Ovary (tissue), 3 donors: Measurements from ENCODE around the gene TTC39B.

Source experiments
- EP300 ChIP-seq: sonication (generic); formaldehyde crosslinking; IDR thresholded peaks from one replicate; pipeline ENCODE4 v1.6.1; 2017; ENCODE audit warnings: antibody characterized with exemption
- TF ChIP-seq, protein P1 (sequence below), 3 donors: fragments of 450-650 bp in 2 of 3; fragments of 200-600 bp in 1 of 3; IDR thresholded peaks; one replicate each; pipeline versions ENCODE4 v1.5.1 to v1.8.0; 2016 to 2022; ENCODE audit warnings: antibody characterized with exemption in 3 of 3, mild to moderate bottlenecking in 1 of 3
- donor health status: DM: no; HTN: no; CAD: no.

DNA sequence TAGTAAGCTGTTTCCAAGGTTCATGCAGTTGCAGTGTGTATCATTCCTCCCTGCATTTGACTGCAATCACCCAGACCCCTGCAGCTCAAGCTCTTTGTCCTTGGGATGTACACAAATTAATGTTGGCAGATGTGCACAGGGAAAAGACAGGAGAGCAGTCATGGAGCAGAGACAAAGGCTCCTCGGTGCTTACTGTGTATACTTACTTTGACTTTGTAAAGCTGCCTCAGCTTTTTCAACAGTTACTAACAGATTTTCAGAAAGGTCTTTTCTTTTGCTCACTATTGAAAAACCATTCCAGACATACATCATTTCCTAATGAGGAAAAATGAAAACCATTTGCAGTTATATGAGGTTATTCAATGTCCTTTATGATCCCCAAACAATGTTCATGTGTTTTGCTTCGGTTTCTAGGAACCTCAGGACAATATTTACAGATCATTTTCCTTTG lies 124.9 kb downstream of the TTC39B start:
- TF ChIP-seq, protein P1, sequence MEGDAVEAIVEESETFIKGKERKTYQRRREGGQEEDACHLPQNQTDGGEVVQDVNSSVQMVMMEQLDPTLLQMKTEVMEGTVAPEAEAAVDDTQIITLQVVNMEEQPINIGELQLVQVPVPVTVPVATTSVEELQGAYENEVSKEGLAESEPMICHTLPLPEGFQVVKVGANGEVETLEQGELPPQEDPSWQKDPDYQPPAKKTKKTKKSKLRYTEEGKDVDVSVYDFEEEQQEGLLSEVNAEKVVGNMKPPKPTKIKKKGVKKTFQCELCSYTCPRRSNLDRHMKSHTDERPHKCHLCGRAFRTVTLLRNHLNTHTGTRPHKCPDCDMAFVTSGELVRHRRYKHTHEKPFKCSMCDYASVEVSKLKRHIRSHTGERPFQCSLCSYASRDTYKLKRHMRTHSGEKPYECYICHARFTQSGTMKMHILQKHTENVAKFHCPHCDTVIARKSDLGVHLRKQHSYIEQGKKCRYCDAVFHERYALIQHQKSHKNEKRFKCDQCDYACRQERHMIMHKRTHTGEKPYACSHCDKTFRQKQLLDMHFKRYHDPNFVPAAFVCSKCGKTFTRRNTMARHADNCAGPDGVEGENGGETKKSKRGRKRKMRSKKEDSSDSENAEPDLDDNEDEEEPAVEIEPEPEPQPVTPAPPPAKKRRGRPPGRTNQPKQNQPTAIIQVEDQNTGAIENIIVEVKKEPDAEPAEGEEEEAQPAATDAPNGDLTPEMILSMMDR (IDR thresholded peaks at IDR 0.05): no peak
- TF ChIP-seq EP300: no peak
